NOMO-1 (cell line): ENCODE measurements around the gene MRPL21.
"Not testable (repeated sequence)": the region's sequence is repeated elsewhere in the genome, so short reads cannot be mapped to it uniquely, and the experiment has no call there.

Source experiments
- DNase-seq, 2 experiments: peaks; one replicate each; lab custom pipeline; 2025; ENCODE audit not compliant: unreplicated experiment in 2 of 2; lab: John Stamatoyannopoulos, UW

Gene MRPL21

DNA sequence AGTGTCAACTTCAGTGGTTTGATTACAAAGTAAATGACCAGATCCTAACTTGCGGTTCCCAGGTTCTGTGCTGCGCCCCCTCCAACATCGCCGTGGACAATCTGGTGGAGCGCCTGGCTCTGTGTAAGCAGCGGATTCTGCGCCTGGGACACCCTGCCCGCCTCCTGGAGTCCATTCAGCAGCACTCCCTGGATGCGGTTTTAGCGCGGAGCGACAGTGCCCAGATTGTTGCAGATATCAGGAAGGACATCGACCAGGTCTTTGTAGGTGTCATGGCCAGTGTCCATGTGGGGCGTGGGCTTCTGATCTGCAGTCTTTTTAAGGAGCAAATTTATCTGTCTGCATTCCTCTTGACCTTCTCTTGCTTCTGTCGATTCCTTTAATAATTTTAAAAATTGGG is 11.1 kb upstream of the MRPL21 start:
- no peak for DNase-seq

DNA sequence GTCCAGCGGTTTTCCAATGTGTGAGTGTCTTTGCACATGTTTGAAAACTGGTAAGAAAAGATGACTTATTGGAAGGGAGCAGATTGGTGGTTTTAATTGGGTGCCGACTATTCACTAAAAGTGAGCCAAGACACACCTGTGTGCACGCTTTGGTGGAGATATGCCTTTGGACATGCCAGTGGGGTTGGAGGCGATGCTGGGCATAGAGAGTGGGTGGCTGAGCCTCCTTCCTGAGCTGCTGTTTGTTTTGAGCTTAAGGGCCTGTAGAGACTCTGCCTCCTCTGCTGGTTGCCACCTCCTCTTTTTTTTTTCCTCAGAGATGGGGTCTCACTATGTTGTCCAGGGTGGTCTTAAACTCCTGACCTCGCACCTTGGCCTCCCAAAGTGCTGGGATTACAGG is 9.6 kb upstream of the MRPL21 start:
- no peak for DNase-seq

DNA sequence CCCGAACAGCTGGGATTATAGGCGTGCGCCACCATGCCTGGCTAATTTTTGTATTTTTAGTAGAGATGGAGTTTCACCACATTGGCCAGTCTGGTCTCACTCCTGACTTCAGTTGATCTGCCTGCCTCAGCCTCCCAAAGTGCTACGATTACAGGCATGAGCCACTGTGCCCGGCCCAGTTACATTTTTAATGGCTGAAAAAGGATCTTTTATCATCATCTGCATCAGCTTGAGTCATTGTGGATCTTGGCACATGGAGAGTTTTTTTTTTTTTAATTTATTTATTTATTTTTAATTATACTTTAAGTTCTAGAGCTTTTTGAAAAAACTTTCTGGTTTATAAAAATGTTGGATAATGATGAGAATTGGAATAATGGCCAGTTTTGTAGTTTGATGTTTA is 8.6 kb upstream of the MRPL21 start:
- DNase-seq: no peak

DNA sequence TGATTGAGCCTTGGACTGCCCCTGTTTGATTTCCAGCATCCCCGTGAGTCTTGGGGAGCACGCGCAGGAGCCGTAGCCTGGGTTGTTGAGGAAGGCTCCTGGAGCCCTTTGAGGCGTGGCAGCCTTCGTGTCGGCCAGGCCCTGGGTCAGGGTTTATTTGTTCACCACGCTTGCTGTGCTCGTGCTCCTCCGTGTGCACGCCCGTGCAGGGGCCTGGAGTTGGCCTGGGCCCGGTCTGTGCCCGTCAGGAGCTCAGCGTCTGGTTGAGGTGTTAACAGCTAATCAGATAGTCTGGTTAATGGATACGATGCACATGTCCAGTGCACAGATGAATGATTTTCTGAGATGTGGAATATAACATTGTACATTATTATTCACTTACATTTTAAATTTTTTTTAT is 8.1 kb upstream of the MRPL21 start:
- no peak for DNase-seq

DNA sequence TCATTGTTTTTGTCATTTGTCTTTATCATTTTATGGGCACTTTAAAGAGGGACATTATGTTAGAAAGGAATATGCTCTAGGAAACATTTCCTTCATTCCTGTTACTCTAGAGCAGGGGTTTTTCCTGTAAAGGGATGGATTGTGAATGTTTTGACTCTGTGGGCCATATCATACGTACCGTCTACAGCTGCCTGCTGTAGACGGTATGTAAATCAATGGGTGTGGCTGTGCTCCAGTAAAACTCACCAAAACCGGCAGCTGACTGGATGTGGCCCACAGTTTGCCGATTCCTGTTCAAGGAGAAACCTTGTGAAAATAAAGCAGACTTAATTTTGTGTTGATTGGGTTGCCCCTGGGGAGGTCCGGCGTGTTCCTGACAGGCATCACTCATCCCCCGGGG is 7.3 kb upstream of the MRPL21 start:
- DNase-seq: no peak

DNA sequence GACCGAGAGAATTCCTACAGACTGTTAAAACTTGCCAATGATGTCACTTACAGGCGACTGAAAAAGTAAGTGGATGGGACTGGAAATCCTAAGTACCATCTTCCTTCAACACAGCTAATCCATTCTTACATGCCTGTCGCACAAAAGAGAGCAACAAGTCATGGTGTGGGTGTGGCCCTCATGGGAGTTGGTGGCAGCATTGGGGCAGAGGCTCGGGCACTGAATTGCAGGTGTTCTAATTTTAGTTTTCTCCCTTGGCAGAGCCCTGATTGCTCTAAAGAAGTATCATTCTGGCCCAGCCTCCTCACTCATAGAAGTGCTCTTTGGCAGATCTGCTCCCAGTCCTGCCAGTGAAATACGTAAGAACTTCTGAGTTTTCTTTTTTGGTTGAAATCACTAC is 4.6 kb upstream of the MRPL21 start:
- no peak for DNase-seq

DNA sequence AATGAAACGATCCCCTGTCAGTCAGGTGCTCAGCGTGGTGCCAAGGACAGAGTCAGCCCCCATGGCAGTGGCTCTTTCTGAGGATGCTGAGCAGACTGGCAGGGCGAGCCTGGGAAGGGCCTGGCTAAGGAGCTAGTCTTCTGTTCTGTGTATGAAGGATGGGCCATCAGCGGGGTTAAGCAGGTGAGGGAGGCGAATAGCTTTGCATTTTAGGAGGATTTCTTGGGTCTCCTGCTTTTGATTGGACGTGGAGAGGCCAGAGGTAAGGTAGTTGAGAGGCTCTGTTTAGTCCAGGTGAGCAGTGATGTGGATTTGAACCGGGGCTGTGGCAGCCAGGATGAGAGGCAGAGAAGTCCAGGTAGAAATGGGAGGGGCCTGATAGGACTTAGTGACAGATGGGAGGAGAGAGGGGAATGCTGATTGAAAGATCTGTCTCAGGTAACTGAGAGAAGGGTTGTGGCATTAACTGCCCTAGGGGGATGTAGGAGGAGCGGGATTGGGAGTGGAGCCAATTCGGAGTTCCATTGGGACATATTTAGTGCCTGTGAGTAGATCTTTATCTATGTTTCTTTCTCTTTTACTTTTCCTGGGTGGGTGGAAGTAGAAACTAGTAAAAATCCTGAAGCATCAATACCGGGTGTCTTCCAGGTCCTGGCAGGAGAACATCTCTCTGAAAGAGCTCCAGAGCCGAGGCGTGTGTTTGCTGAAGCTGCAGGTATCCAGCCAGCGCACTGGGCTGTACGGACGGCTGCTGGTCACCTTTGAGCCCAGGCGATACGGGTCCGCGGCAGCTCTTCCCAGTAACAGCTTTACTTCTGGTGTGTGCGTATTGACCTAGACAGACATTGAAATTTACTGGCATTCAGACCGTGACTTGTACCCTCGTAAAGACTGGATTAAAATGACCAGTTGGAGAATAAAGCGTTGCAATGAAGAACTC is 2.1 kb upstream of the MRPL21 start:
- DNase-seq: no peak

DNA sequence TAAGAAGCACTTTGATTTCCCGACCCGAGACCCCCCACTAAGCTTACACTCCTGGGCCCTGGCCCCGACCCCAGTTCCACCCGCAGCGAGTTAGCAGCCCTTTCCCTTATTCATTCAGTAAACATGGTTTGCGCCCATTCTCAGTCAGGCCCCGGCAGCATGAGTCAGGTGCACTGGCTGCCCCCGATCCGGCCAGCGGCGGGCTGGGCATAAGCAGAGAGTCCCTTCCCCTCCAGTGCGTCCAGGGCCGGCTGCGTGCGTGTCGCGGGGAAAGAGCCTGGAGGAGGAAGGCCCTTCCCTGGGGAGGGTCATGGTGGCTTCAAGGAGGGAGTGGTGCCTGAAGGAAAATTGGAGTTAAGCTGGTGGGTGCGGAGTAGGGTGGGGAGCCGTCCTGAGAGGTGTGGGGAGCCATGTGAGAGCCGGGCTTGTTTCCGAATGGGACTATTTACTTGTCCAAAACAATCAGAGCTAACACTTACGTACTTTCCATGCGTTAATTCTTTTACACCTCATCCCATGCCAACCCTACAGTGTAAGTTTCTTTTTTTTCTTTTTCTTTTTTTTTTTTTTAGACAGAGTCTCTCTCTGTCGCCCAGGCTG is 716 bp upstream of the MRPL21 start:
- DNase-seq: no peak

DNA sequence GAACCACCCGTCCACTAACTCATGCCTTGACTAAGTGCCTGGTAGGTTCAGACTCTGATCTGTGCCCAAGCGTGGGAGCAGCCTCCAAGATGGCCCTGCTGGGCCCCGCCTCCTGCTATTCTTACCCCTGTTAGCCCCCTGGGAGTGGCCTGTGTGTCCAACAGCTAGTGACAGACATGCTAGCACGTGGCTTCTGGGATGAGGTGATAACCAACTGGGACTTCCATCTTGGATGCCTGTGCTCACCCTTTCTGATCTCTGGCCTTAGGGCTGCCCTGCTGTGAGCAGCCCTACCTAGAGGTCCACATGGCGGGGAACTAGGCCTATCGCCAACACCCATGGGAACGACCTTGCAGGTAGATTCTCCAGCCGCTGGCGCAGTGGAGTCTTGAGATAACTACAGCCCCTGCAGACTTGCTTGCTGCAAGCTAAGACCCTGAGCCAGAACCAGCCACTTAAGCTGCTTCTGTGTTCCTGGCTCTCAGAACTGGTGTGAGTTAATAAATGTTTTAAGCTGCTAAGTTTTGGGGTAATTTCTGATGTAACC is 2.7 kb downstream of the MRPL21 start:
- no peak for DNase-seq

DNA sequence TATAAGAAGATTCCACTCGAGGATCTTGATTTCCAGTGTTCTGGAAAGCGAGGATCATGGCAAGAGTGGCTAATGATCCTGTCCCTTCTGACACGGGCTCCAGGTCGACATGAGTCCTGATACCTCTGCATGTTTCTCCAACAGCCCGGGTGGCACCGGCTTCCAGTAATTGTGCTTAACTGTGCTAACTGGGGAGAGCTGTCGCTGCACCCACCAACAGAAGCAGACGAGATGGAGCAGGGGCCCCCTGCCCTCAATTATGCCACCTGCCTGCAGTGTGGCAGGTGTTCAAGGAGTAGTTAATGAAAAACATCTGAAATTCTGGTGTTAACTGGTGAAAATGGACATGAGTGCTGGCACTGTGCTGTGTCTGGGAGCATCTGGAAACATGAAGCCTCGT is 6.2 kb downstream of the MRPL21 start:
- no peak for DNase-seq

DNA sequence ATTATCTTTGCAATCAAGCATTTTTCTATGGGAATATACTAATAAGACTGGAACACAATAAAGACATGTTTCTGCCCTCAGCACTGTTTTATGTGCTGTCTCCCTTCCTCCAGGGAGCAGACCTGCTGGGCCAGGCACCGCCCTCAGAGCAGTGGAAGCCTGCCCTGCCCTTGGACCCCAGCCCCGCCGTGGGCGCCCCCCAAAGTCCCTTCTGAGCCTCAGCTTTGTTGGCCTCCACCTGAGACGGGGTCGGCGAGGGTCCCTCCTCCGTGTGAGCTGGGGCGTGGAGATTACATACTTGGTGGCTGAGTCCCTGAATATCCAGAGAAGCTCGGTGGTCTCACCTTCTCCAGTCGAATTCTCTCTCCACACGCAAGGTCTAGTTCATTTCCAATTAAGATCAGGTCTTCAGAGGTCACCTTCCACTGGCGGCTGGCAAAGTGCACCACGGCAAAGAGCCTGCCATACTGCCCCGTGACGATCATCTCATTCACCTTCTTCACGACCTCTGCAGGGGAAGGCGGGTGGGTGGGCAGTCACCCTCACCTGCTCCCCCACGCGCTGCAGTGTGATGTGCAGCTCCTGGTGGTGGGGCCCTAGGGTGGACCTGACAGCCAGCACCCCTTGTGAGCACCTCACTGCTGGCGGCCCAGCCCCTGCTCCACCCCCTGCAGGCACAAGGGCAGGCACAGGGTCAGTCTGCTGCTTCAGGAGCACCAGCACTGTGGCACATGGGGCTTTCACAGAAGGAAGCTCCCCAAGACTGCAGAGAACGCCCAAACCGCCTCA is 7.3 kb downstream of the MRPL21 start:
- no peak for DNase-seq

DNA sequence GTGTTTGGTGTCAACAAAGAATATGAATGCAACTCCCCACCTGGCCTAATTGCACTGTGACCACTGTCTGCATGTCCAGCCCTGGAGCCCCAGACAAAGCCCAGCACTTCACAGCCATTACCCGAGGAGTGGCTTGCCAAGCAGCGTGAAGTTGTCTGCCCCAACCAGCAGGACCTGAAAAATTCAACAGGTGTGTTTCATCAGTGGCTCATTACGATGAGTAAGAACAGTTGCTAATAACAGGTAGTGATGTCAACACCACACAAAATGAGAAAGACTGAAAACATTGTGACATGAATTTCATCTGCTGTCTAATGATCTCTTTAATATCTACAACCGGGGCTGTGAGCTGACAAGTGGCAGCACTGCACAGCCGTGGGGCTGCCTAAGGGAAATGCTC is 10.3 kb downstream of the MRPL21 start:
- DNase-seq: no peak

DNA sequence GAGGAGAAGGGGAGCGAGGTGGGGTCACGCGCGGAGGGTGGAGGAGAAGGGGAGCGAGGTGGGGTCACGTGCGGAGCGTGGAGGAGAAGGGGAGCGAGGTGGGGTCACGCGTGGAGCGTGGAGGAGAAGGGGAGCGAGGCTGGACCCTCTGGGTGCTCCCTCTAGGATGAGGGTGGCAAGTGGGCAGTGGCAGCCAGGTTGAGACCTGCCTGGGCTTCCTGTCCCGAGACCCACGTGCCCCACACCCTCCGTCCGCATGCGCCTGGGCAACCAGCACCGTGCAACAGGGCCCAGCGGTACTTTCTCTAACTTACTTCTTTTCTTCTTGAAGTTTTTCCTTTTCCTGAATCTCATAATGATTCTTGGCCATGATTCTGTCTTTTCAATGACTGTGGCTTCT is 11.1 kb downstream of the MRPL21 start:
- no peak for DNase-seq

DNA sequence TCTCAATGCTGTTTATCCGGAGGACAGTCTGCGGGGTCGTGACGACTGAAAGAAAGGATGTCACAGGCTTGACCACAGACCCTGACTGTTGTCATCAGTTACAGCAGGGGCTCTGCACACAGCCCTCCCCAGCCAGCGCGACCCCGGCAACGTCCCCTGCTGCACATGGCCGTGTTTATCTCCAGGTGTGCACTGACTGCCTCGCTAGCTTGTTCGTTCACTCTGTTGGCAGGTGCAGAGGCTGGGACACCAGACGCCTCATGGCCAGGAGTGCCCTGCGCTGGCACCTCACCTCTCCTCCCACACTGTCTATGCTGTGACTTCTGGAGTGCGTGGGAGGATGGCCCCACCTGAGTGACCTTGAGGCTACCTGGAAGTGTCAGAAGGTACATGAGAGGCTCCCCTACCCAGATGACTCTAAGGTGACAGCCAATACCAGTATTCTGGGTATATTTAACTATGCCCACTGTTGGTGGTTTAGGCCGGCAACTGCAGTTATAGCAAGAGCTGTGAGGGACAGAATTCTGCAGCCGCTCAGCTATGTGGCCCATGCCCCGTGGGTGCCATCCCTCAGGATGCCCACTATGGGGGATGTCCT is 12.2 kb downstream of the MRPL21 start:
- DNase-seq: no peak

DNA sequence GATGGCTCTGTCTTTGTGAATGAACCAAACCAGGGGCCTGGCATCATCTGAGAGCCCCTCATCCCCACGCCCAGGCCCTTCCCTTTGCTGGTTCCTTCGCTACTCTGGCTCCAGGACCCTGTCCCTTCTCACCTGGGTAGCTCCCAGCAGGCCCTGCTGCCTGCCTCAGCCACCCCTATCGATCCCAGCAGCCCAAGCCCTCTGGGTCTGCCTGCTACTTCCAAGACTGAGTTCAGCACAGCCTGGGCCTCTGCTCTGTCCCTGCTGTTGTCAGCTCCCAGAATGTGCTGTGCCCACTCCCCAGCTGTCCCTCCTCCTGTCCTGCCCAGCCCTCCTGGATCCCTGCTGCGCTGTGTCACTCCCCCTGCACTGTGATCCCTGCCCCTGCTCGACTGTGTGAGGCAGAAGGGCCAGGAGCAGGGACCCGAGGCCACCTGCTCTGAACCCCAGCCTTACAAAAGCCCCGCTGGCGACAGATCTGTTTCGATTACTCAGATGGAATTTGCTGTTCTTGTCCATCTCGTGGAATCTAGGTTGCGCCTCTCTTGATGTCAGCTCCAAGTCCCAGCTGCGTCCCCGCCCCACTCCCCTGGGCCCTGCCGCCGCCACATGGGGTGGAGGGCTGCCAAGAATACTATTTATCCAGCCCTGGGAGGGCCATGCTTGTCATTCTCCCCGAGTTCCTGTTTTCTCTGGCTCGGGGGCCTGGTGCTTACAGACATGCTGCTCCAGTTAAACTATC is 13.0 kb downstream of the MRPL21 start:
- DNase-seq: no peak

DNA sequence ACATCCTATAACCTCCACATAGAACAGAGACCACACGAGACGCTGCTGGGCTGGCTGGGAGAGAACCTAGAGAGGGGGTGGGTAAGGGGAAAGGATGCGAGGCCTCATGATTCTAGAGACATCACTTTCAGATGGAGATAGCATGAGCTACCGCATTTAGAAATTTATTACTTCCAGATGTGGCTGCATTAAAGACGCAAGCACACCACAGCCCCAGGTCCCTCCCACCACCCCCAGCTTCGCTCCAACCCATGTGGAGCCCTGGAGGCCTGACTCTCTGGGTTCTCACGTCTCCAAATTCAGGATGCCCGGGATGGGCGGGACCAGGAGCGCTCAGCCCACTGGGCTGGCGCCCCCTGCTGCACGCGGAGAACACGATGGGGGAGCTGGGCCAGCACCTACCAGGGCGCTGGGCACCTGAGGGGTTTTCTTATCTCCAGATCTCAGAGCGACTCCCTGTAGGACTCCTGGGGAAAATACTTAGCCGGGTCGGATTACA is 13.6 kb downstream of the MRPL21 start:
- DNase-seq: no peak

DNA sequence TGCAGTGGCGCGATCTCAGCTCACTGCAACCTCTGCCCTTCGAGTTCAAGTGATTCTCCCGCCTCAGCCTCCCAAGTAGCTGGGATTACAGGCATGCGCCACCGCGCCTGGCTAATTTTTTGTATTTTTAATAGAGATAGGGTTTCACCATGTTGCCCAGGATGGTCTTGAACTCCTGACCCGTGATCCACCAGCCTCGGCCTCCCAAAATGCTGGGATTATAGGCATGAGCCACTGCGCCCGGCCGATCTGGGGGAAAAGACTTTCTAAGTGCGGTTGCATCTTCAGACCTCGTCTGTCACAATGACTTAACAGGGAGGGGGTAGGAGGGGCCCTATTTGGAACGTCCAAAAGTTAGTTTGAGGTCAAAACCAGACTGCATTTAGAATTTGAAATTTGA is 18.8 kb downstream of the MRPL21 start:
- not testable (repeated sequence) for DNase-seq

DNA sequence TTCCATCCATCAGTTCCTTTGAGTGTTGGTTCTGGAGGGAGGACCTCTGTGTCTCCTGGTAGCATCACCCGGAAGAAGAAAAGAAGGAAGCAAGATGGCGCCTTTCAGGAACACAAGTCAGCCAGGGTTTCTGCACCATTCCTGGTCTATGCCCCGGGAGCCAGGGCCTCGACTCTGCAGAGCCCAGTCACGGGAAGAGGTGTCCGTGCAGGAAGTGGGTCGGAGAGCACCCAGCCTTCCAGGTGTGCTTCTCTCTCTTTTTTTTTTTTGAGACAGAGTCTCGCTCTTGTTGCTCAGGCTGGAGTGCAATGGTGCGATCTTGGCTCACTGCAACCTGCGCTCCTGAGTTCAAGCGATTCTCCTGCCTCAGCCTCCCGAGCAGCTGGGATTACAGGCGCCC is 21.2 kb downstream of the MRPL21 start:
- DNase-seq: no peak

DNA sequence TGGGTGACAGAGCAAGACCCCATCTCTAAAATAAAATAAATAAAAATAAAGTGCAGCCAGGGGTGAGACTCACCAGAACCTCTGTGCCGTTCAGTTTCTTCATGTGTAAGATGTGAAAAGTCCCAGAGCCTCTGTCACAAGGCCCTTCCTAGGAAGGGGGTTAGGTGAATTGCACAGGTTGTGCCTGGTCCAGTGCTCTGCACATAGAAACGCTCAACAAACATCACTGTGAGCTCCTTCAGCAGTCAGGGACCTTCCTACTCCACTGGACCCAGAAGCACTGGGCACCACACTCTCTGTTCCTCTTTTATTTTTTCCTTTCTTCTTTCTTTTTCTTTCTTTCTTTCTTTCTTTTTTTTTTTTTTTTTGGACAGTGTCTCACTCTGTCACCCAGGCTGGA is 22.3 kb downstream of the MRPL21 start:
- no peak for DNase-seq

DNA sequence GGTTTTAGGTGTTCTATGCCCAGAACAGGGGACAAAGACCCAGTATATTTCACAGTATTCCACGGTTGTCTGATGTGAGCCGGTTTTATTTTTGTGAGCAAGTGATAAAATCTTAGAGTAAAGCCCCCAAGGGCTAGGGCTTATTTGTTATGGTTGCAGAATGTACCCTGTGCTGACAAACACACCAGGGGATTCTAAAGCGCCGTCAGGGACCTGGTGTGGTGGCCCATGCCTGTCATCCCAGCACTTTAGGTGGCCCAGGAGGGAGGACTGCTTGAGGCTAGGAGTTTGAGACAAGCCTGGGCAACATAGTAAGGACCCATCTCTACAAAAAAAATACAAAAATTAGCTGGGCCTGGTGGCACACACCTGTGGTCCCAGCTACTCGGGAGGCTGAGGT is 22.8 kb downstream of the MRPL21 start:
- DNase-seq: no peak
